Astrocyte of the cerebellum (primary cell): Measurements from ENCODE around the gene ABCC3.

Source experiments
- DNase-seq: peaks from one replicate; pipeline ENCODE4 v3.0.0-alpha.2; 2011; ENCODE audit warnings: low read depth
- H3K4me3 ChIP-seq: 2 replicates; pipeline ENCODE4 v1.5.1; 2011; ENCODE audit warnings: mild to moderate bottlenecking, low read depth, low read length, moderate library complexity
- in situ Hi-C: cut with HindIII; loops from 2 replicates; pipeline ENCODE4 v1.10.0; 2017; ENCODE audit warnings: low sequenced_read_pairs
- TF ChIP-seq, protein P1 (sequence below): IDR thresholded peaks from 2 replicates; pipeline ENCODE4 v1.5.1; 2012; ENCODE audit warnings: low read length, low read depth, moderate library complexity, mild to moderate bottlenecking; ENCODE audit errors: missing control alignments

ABCC3 gene

DNA sequence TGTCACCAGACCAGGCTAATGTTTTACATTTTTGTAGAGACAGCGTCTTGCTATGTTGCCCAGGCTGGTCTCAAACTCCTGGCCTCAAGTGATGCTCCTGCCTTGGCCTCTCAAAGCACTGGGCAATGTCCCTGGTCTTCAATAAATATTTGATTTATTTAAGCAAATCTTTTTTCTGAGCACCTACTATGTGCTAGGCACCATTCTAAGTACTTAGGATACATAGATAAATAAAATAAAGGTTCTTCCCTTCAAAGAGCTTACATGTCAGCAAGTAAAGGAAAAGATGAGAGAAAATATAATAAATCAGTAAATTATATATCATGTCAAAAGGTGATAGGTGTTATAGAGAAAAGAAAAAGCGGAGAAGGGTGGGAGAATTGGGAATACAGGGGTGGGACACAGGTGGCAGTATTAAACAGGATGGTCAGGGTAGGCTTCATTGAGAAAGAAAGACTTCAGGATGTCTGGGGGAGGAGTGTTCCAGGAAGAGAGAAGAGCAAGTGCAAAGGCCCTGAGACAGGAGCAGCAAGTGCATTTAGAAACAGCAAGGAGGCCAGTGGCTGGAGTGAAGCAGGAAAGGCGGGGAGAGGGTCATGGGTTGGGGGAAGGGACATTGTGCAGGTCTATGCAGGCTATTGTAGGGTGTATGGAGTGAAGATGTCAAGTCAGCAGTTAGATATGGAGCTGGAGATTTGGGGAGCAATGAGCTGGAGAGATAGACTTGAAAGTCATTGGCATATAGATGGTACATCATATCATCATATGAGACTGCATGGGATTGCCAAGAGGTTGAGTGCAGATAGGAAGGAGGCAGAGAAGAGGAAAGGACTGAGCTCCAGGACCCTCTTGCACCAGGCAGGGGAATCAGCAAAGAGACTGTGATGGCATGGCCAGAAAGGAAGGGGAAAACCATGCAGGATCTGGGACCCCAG lies 11.3 kb downstream of the ABCC3 start:
- TF ChIP-seq, protein P1, sequence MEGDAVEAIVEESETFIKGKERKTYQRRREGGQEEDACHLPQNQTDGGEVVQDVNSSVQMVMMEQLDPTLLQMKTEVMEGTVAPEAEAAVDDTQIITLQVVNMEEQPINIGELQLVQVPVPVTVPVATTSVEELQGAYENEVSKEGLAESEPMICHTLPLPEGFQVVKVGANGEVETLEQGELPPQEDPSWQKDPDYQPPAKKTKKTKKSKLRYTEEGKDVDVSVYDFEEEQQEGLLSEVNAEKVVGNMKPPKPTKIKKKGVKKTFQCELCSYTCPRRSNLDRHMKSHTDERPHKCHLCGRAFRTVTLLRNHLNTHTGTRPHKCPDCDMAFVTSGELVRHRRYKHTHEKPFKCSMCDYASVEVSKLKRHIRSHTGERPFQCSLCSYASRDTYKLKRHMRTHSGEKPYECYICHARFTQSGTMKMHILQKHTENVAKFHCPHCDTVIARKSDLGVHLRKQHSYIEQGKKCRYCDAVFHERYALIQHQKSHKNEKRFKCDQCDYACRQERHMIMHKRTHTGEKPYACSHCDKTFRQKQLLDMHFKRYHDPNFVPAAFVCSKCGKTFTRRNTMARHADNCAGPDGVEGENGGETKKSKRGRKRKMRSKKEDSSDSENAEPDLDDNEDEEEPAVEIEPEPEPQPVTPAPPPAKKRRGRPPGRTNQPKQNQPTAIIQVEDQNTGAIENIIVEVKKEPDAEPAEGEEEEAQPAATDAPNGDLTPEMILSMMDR: no peak
- in situ Hi-C loops: no loop called here
- no peak for DNase-seq
- H3K4me3 ChIP-seq: no peak overlapping the region

DNA sequence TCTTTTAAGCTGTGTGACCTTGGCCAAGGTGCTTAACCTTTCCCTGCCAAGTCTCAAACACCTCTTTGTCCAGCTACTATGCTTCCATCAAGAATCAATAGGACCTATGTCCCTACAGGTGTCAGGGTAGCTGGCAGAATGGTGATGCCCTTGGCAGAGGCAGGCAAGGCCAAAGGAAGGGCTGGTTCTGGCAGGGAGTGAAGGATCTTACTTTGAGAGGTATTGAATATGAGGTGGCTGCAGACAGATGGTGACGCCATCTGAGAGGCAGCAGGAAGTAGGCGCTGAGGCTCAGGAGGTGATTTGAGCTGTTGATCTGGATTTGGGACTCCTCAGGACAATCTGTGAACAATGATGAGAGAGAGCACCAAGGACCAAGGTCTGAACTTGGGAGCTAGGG lies 12.5 kb downstream of the ABCC3 start:
- no peak overlapping the region for H3K4me3 ChIP-seq
- TF ChIP-seq, protein P1: no peak
- in situ Hi-C loops: no loop called here
- DNase-seq: no peak

GRCh38 chr17:50649042-50649908 lies 14.6 kb downstream of the ABCC3 start:
- DNase-seq: no peak
- in situ Hi-C loops: no loop called here
- TF ChIP-seq, protein P1: no peak
- H3K4me3 ChIP-seq: no peak overlapping the region

DNA sequence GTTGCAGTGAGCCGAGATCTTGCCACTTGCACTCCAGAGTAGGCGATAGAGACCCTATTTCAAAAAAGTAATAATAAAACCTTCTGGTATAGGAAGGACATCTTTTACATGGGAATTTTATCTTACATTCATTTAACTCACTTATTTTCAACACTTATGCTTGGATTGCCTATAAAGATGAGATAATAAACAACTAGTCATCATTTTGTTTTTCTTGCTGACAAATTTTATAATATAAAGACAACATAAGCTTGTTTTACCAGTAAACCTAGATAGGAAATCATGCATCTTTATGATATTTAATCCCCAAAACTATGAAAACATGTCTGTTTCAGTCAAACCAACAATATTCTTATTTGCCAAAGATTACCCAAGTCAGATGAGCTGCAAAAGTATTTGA lies 17.0 kb downstream of the ABCC3 start:
- no peak for DNase-seq
- TF ChIP-seq, protein P1: no peak
- in situ Hi-C loops: no loop called here
- no peak overlapping the region for H3K4me3 ChIP-seq

DNA sequence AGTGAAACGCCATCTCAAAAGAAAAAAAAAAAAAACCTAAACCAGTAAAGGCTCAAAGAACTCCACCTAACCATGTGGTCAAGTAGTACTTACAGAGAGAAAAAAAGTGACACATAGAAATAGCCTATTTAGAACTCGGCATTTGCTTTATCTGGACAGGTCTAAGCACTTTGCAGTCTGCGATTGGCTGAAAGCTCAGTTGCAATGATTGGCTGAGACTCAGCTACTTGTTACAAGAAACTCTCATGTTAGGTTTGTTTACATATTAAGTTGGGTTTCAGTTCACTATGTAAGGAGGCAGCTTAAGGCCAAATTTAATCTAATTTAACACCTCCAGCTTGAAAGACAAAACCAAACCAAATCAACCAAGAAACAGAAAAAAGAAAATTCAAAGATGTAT lies 19.1 kb downstream of the ABCC3 start:
- in situ Hi-C loops: no loop called here
- no peak overlapping the region for H3K4me3 ChIP-seq
- TF ChIP-seq, protein P1: no peak
- DNase-seq: no peak

DNA sequence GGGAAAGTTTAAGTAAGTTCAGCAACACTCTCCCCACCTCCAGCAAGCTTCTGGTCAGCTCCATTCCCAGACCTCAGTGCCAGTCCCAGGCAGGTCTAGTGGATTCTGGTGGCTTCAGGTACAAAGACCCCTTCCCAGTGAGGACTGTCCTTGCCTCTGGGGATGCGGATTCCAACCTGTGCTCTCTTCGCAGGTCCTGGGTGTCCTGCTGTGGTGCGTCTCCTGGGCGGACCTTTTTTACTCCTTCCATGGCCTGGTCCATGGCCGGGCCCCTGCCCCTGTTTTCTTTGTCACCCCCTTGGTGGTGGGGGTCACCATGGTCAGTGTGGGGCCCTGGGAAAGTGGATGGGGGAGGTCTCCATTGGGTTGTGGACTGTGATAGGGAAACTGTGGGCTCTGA lies 21.8 kb downstream of the ABCC3 start:
- H3K4me3 ChIP-seq: no peak overlapping the region
- TF ChIP-seq, protein P1: no peak
- no peak for DNase-seq
- in situ Hi-C loops: no loop called here
